ENCODE measurements around the gene GNA15.
"Not testable (repeated sequence)": the region's sequence is repeated elsewhere in the genome, so short reads cannot be mapped to it uniquely, and the experiment has no call there.

The GNA15 gene, protein sequence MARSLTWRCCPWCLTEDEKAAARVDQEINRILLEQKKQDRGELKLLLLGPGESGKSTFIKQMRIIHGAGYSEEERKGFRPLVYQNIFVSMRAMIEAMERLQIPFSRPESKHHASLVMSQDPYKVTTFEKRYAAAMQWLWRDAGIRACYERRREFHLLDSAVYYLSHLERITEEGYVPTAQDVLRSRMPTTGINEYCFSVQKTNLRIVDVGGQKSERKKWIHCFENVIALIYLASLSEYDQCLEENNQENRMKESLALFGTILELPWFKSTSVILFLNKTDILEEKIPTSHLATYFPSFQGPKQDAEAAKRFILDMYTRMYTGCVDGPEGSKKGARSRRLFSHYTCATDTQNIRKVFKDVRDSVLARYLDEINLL

DNA sequence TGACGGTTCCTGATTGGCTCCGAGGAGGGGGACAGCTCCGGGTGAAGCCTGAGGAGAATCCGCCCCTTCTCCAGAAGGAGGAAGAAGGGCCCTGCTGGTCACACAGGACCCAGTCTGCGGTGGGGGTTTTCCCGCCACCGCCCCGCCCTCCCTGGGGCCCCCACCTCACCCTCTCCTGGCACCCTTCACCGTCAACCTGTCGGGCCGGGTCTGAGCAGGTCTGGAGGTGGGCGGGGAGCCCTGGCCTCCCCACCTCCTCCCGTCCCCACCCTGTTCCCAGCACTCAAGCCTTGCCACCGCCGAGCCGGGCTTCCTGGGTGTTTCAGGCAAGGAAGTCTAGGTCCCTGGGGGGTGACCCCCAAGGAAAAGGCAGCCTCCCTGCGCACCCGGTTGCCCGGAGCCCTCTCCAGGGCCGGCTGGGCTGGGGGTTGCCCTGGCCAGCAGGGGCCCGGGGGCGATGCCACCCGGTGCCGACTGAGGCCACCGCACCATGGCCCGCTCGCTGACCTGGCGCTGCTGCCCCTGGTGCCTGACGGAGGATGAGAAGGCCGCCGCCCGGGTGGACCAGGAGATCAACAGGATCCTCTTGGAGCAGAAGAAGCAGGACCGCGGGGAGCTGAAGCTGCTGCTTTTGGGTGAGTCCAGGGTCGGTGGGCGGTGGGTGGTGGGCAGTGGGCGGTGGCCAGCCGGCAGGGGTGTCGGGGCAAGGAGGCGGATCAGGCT, at the start of gene GNA15:
Gene GNA15 (plus strand): TSS at position 73 of the 723 bp plus-strand sequence. CDS start 418 bp downstream, at position 491.
- no peak for DNase-seq (ENCODE audit: low read depth)

DNA sequence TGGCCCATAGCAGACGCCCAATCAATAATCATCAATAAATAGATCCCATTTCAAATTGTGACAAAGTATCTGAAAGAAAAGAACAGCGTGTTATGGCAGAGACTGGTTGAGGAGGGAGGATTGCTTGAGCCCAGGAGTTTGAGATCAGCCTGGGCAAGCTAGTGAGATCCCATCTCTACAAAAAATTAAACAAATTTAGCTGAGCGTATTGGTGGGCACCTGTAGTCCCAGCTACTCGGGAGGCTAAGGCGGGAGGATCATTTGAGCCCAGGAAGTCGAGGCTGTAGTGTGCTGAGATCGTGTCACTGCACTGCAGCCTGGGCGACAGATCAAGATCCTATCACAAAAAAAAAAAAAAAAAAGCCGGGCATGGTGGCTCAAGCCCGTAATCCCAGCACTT, 48.1 kb upstream of the GNA15 start:
- no peak for DNase-seq (ENCODE audit: low read depth)

DNA sequence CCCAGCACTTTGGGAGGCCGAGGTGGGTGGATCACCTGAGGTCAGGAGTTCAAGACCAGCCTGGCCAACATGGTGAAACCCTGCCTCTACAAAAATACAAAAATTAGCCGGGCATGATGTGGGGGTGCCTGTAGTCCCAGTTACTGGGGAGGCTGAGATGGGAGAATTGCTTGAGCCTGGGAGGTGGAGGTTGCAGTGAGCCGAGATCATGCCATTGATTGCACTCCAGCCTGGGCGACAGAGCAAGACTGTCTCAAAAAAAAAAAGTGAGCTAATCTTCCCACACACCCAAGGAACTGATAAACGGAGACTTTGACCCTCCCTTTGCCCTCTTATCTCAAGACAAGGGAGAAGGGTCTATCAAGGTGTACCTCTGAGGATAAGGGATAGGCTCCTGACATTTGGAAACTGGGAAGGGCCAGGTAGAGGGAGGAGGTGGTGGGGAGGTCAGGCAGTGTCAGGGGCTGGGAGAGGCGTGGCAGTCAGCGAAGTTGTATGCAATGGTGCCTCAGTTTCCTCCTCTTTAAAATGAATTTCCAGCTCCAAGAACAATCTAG, 46.5 kb upstream of the GNA15 start:
- not testable (repeated sequence) for DNase-seq (ENCODE audit: low read depth)

DNA sequence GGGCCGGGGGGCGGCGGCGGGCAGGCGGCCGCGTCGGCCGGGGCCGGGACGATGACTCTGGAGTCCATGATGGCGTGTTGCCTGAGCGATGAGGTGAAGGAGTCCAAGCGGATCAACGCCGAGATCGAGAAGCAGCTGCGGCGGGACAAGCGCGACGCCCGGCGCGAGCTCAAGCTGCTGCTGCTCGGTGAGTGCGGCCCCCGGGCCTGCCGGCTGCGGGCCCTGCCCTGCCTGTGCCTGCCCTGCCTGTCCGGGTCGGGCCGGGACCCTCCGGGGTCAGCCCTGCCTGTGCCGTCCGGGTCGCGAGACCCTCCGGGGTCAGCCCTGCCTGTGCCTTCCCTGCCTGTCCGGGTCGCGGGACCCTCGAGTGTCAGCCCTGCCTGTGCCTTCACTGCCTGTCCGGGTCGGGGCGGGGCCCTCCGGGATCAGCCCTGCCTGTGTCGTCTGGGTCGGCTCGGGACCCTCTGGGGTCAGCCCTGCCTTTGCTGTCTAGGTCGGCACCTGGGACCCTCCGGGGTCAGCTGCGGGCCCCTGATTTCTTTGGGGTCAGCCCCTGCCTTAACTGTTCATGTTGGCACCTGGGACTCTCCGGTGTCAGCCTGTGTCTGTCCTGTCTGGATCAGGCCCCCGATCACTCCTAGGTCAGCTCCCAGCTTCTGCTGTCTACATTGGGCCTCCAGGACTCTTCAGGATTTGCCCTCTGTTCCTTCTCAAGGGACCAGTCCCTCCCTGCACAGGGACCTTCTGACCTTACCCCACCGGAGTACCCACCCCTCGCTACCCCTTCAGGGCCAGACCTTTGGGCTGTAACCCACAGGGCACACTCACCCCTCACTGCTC, 41.0 kb upstream of the GNA15 start:
- DNase-seq (ENCODE audit: low read depth), result no peak

DNA sequence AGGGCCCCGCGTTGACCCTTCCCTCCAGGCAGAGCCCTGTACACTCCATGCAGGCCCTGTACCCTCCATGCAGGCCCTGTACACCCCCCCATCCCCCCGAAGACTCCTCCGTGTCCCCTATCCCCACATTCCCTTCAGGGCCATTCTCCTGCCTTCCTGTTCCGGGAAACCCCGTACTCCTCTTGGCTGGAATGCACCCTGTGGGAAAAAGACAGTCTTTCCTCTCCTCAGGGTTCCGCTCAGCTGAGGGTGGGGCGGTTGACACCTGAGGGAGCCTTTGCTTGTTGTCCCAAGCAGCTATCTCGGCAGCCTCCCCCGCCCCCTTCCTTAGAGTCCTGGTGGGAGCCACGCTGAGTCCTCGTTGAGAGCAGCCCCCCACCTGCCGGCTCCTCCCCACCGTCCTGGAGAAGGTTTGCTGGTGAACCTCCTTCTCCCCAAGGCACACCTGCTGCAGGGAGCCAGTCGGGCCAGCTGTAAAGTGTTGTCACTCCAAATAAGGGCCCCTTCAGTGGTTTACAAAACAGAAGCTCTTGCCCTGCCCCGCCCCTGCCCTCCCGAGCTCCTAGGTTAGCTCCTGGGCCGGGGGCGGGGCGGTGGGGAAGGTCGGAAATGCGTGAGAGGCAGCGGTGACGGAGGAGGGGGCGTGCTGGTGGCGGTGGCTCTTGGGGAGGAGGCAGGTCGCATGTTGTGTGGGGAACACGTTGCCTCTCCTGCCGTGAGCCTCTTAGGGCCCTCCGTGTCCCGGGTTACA, 40.2 kb upstream of the GNA15 start:
- DNase-seq (ENCODE audit: low read depth), result no peak

DNA sequence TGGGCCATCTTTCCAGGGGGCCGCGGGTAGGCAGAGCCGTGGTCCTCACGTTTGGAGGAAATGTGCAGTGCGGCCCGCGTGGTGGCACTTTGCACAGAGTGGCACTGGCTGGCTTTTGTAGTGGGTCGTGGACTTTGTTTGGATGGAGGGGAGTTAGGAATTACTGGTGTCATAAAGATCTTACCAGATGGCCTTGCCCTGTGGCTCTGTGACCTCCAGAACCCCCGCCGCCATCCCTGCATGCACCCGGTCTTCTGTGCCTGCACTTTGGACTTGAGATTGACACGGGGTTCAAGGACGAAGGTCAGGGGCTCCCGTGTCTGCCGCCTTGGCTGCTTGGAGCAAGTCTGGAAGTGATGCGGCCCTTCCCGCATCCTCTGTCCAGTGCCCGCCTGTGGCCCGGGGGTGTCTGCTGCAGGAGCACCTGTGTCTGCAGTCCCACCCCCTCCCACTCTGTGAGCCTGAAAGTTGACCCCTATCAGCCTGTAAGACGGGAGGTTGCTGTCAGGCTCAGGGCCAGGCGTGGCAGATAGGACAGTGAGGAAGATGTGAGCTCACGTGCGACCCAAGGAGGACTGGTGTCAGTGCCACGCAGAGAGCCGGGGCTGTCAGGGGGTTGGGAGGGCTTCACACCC, 39.4 kb upstream of the GNA15 start:
- no peak for DNase-seq (ENCODE audit: low read depth)

DNA sequence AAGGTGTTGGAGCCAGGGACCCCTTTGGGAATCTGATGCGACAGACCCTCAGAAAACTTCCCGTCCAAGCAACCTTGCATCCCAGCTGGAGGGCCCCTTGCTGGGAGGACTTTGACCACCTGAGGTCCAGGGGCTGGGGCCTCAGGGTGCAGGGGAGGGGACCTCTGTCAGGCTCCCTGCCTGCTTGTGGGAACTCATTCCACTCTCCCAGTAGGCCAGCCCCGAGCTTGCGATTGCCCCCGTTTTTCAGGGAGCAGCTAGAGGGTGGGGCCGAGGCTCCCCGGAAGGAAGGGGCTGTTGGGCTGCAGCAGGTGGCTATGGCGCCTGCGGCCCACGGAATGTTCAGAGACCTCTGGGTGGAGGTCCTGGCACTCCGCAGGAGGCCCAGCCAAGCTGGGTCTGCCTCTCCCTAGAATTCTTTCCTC, 38.9 kb upstream of the GNA15 start:
- DNase-seq (ENCODE audit: low read depth), result no peak

DNA sequence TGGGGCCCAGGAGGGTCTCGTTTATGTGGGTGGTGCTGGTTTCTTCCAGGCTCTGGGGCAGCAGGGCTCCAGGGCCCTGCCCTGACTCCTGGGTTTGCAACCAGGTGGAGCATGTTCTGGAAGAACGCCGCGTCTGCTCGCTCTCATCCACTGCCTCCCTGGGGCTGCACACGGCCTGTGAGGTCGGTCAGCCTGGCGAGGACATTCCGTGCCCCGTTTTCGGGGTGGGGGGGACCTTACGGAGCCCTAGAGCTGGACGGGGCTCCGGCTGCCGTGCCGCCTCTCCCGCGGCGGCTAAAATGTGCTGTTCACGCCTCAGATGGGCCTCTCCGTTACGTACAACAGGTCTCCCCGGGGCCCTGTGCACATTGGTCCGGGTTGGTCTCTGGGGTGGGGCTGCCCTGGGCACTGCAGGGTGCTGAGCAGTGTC, 38.4 kb upstream of the GNA15 start:
- DNase-seq (ENCODE audit: low read depth), result no peak

DNA sequence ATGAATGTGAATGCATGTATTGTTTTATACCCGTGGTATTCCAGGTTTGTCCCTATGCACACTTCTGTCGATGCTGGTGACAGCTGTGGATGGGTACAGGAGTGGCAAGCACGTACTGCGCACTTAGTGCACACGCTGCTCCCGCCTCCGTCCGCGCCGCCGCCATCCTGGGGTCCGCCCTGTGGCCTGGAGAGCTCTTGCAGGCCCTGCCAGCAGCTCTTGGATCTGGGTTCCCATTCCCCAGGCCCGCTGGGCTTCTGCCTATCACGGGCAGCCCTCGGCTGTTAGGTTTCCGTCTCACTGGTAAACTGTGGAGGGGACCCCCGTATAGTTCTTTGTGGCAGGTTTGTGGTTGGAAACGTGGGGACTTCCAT, 37.7 kb upstream of the GNA15 start:
- DNase-seq (ENCODE audit: low read depth), result no peak

DNA sequence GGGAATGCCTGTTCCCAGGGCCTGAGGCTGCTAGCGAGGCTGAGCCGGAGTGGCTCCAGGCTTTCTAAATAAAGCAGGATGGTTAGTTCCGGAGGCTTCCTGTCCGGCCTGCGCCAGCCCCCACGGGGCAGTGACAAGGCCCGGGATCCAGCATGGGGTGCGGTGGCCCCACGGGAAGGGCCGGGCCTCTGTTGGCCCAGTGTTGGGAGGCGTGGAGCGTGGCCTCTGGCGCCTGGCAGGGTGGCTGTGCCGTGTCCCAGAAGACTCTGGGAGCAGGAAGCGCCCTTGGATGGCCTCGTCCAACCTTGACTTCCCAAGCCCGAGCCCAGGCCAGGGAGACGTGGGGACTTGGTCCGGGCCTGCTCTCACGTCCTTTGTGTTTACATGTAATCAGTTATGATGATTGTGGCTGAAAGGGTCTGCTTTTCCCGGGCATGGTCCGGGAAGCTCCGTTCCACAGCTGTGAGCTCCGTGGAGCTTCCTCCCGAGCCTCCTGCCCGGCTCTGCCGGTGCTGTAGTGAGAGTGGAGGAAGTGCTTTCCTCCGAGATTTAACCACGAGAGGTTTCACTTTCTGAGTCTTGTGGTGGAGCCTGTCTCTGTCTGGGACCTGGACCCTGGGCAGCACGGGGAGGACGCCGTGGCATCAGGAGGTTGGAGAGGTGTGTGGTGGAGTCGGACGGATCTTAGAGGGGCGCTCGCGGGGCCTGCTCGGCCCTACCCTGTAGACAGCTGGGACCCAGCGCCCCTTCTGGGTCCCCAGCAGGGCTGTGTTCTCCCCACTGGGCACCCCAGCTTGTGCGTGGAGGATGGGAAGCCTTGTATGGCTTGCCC, 37.1 kb upstream of the GNA15 start:
- peak; percentile 24 for DNase-seq (ENCODE audit: low read depth)

DNA sequence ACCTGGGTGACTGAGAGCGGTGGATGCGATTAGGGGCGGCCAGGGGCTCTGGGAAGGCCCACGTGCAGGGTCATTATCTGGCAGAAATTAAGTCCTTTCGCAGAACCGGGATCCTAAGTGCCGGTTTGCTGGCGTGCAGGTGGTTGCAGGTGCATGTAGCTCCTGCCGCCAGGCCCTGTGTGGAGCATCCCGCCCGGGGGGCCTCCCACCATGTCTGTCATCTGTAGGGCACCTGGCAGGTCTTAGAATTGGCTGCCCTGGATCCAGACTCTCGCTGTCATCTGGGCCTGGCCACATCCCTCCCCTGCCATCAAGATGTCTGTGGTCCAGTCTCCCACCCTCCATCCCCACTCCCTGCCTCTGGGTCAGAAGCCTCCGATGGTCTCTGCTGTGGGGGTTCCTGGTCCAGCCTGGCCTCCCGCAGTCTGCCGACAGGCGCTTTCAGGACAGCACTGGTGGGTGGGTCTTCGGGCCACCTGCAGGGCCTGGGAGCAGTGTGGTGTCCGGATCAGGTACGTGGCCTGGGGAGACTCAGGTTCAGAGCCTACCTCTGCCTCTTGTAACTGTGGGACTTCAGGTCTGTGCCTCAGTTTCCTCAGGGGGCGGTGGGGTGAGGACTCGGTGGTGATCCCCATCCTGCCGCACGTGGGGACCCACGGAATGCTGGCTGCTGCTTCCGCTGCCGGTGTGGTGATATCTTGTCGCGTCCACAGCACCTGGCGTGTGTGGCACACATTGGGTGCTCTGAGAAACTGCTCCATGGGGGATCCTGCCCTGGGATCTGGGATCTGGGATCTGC, 36.3 kb upstream of the GNA15 start:
- DNase-seq (ENCODE audit: low read depth), result no peak

DNA sequence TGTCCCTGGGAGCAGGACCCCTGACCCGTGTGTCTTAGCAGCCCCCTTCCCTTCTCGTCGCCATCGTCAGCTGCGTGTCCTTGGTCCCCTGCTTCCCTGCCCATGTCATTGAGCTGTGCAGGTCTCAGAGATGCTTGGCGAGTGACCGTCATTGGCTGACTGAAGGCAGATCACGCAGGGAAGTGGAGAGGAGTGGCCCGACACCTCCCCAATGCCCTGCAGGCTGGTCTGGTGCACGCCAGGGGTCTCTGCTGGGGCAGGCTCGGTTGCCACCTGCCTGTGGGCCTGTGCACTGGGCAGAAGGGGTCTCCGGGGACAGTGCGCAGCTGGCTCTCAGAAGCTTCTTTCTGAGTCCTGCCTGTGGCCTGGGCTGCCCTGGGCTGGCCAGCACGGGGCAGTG, 35.5 kb upstream of the GNA15 start:
- DNase-seq (ENCODE audit: low read depth), result no peak

DNA sequence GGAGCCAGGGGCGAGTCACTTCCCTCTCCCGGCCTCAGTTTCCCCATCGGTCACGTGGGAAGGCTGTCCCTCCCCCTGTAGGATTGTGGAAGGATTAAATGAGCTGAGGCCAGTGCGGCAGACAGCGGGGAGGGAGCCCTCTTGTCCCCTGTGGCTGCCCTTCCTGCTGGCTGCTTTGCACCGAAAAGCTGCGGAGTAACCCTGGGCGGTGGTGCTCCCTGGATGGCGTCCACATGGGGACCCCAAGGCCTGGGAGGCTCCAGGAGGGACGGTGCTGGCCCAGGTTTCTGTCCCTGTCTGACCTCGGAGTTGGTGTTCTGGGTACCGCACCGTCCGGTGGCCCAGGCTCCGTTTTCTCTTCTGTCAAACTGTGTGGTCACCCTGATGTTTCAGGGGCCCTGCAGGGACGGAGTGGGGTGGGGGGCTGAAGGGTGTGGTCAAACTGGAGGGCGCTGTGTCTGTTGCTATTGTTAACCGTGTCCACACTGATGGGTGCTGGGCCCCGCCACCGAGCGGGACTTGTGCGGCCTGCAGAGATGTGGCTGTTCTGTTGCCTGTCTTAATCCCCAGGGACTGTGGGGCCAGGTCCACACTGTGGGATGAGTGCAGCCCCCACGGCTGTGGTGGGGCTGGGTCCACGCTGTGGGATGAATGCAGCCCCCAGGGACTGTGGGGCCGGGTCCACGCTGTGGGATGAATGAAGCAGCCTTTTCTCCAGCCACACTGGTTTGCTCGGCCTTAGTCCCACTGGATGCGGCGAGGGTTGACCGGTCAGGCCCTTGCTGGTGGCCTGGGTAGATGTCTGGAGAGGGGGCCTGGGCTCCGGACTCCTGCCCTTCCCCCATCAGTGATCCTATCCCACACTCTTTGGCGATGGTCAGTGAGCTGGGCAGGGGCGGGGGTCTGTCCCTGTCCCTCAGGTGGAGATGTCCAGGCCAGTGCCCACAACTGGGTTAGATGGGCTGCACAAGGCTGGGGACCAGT, 34.8 kb upstream of the GNA15 start:
- no peak for DNase-seq (ENCODE audit: low read depth)

DNA sequence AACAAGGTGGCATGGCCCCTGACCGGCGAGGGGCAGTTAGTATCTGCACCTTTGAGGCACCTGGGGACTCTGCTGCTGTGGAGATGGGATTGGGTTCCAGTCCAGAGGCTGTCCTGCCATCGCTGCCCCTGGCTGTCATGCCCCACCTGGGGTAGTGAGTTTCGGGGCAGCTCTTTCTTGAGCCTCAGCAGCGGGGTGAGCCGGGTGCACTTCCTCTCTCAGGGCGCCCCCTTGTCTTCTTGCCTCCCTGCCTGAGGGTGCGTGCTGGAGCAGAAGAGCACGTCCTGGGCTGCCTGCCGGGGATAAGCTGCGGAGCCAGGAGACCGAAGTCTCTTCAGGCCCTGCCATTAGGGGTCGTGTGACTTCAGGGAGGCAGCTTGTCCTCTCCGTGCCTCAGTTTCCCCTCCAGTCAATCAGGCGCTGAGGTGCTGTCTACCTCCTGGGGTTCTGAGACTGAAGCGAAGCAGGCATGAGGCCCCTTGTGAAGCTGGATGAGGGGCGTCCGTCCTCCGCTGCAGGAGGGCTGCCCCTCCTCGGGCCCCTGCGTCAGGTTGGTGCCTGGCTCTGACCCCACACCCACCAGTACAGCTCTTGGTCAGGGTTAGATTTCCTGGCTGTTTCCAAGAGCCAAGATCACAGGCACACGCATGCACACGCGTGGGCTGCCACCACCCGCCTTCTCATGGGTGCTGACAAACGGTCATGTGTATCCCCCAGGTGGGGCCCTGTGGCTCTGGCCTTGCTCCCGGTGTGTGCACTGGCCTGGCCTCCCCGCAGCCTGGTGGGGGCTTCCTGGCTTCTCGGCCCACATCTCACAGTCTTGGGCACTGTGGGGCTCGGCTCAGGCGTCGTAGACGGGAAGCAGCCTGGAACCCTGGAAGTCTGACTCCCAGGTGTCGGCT, 33.3 kb upstream of the GNA15 start:
- DNase-seq (ENCODE audit: low read depth), result no peak

DNA sequence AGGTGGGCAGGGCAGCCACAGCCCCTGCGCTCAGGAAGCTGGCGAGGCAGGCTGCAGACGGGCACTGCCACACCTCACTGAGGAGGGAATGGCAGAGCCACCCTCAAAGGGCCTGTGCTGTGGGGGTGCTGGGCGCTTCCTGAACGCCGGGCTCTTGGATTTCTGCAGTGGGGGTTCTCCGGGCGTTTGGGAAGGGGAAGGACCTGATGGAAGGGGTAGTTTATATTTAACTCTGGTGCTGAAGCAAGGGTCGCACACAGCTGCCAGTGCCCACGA, 31.2 kb upstream of the GNA15 start:
- DNase-seq (ENCODE audit: low read depth), result no peak

DNA sequence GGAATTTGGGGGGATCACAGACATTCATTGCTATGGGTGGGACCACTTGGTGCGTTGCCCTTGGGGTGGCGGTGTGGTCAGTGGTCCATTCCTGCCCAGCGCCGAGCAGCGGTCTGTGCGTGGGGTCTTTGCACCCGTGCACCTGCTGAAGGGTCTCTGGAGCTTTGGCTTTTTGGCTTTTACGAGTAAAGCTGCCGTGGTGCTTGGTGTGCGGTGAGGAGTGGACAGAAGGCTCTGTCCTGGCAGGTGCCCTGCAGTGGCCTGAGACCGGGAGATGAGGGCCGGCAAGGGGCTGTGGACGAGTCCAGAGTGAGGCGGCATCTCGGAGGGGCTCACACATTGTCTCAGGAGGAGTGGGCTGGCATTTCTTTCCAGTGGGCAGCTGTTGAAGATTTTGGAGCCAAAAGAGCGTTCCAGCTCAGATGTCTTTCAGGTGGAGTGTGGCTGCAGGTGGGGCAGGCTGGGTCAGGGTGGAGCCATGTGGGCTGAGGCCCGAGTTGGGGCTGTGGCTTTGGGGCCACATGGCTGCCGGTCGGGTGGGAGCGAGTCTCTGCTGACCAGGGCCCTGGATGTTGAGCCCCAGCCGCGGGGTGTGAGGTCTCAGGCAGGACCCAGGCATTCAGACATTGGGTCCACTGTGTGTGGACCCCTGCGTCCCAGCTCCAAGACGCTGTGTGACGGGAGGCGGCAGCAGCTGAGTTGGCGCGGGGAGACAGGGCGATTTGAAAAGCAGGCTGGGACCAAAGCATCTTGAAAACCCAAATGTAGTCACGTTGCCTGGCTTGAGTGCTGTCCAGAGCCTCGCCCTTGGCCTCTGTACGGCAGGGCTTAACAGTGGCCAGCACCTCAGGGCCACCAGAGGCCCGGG, 30.0 kb upstream of the GNA15 start:
- no peak for DNase-seq (ENCODE audit: low read depth)
